Measurements from ENCODE around the gene FRMD1.

GRCh38 chr6:168045141-168045691, 33.8 kb downstream of the FRMD1 start:
- TF ChIP-seq REST (IDR thresholded peaks at IDR 0.05; ENCODE audit: insufficient read depth in 1 of 2, low read depth in 2 of 2, low read length in 2 of 2) = no peak
- no peak for TF ChIP-seq POLR2AphosphoS5 (IDR thresholded peaks at IDR 0.05; ENCODE audit: low read depth, low read length)
- TF ChIP-seq TAF1 (IDR thresholded peaks at IDR 0.05; ENCODE audit: borderline replicate concordance, insufficient read depth, low read length) = no peak

Measured in PFSK-1 (cell line).